Panc1 (cell line): ENCODE measurements around the gene POLR3H. TPM values are rescaled to one million over a fixed set of nuclear protein-coding genes. Genes with fewer than 3 reads are reported as not detected.
A peak's percentile ranks its signal among the peaks of the same experiment; 100 is the strongest.

Source experiments
- ATAC-seq: fragments of 200-7000 bp; cut with Tn5 transposase; 2 replicates; pipeline ENCODE4 v1.9.1; 2020; ENCODE audit warnings: mild to moderate bottlenecking, moderate library complexity
- BruUV-seq: library from RNA; stranded (reverse); fragments of 400-500 nt; replicated peaks from 2 replicates; lab custom pipeline; 2021; lab: Mats Ljungman, UMichigan
- CTCF ChIA-PET: fragments of 300-600 bp; sonication (Branson Sonifier 250); formaldehyde crosslinking; loops from one replicate; lab custom pipeline; 2022; ENCODE audit warnings: antibody characterized with exemption; lab: Charles Lee
- POLR2A ChIA-PET: fragments of 300-600 bp; sonication (Branson Sonifier 250); formaldehyde crosslinking; loops from one replicate; lab custom pipeline; 2022; ENCODE audit warnings: antibody characterized with exemption; lab: Charles Lee
- DNase-seq: peaks from one replicate; pipeline ENCODE4 v3.0.0-alpha.2; 2010; ENCODE audit warnings: low read depth, low spot score
- H3K27ac ChIP-seq: 2 replicates; pipeline ENCODE4 v1.5.1; 2011; ENCODE audit warnings: mild to moderate bottlenecking, low read length, inconsistent platforms
- H3K27me3 ChIP-seq: fragments of 200-500 bp; sonication (Bioruptor generic); 2 replicates; pipeline ENCODE4 v1.6.0; 2014; ENCODE audit warnings: low read length, inconsistent platforms; ENCODE audit not compliant: control insufficient read depth, insufficient read depth
- H3K36me3 ChIP-seq: fragments of 200-500 bp; sonication (Bioruptor generic); 2 replicates; pipeline ENCODE4 v1.5.1; 2014; ENCODE audit warnings: inconsistent platforms, mild to moderate bottlenecking, low read length, moderate library complexity; ENCODE audit not compliant: control insufficient read depth, insufficient read depth
- H3K4me1 ChIP-seq: 2 replicates; pipeline ENCODE4 v1.5.1; 2011; ENCODE audit warnings: inconsistent platforms, mild to moderate bottlenecking, low read length, moderate library complexity; ENCODE audit not compliant: control insufficient read depth, insufficient read depth
- H3K4me3 ChIP-seq, 2 experiments: 2 replicates each; pipeline ENCODE4 v1.5.1; 2011 to 2012; ENCODE audit warnings: low read depth in 2 of 2, low read length in 2 of 2, mild to moderate bottlenecking in 2 of 2, inconsistent platforms in 1 of 2, moderate library complexity in 1 of 2
- H3K9me3 ChIP-seq: fragments of 200-500 bp; sonication (Bioruptor generic); 2 replicates; pipeline ENCODE4 v1.5.1; 2014; ENCODE audit warnings: low read depth, mild to moderate bottlenecking, inconsistent platforms, low read length, moderate library complexity; ENCODE audit not compliant: control insufficient read depth, insufficient read depth
- CTCF ChIP-seq: fragments of 450-650 bp; IDR thresholded peaks from 2 replicates; pipeline ENCODE4 v1.5.1; 2017; ENCODE audit warnings: mild to moderate bottlenecking
- POLR2AphosphoS5 ChIP-seq: IDR thresholded peaks from 2 replicates; pipeline ENCODE4 v1.6.1; 2012; ENCODE audit warnings: mild to moderate bottlenecking, low read depth, low read length, moderate library complexity
- REST ChIP-seq, 2 experiments: IDR thresholded peaks; 2 replicates each; pipeline ENCODE4 v1.6.1; 2011 to 2012; ENCODE audit warnings: low read depth in 2 of 2, control low read depth in 1 of 2, low read length in 1 of 2, mild to moderate bottlenecking in 1 of 2, moderate library complexity in 1 of 2; ENCODE audit not compliant: insufficient read depth in 1 of 2
- SIN3A ChIP-seq: IDR thresholded peaks from 2 replicates; pipeline ENCODE4 v1.6.1; 2012; ENCODE audit warnings: low read depth, mild to moderate bottlenecking, low read length, moderate library complexity, borderline replicate concordance; ENCODE audit not compliant: insufficient read depth
- TCF7L2 ChIP-seq: IDR thresholded peaks from 2 replicates; pipeline ENCODE4 v1.6.1; 2011; ENCODE audit warnings: mild to moderate bottlenecking, low read depth, low read length, inconsistent platforms
- in situ Hi-C: cut with HindIII; loops from 2 replicates; pipeline ENCODE4 v1.10.0; 2016; ENCODE audit warnings: low sequenced_read_pairs, low pct_unique_long_range_greater_than_20kb
- intact Hi-C: fragments of 100-400 bp; cut with micrococcal nuclease; formaldehyde crosslinking; loops from one replicate; pipeline ENCODE4 v1.10.0; 2022; ENCODE audit not compliant: unreplicated experiment
- total RNA-seq: library from RNA; stranded (reverse); gene quantifications from one replicate; pipeline ENCODE4 v1.2.1, GENCODE V29; 2021; ENCODE audit not compliant: unreplicated experiment

Gene POLR3H
- total RNA-seq, 1 experiment from 2014 or later = 46.6 TPM

- Histone ChIP-seq H3K4me3 (no peak overlapping the region), H3K27me3 (no peaks in the 10 kb centered on the region), H3K4me1 (no peaks in the 10 kb centered on the region), H3K9me3 (no peaks in the 10 kb centered on the region), H3K36me3 (no peaks in the 10 kb centered on the region; the same call in 1 of the 2 replicates), H3K27ac (no peak overlapping the region)
- TF ChIP-seq REST (IDR thresholded peaks at IDR 0.05; ENCODE audit: insufficient read depth in 1 of 2, low read depth in 2 of 2, low read length in 1 of 2) = no peak
- no peak for TF ChIP-seq POLR2AphosphoS5
- no peak for TF ChIP-seq SIN3A
- TF ChIP-seq TCF7L2 = no peak
- TF ChIP-seq CTCF = peak; percentile 88
- DNase-seq (no peak), ATAC-seq (peak; percentile 67)
- ChIA-PET POLR2A (no interaction called here), CTCF (no interaction called here)
- in situ Hi-C loops (no loop called here), intact Hi-C loops (no loop called here)
- no TSS peak for BruUV-seq
These were observed 11.1 kb downstream of the POLR3H start for GRCh38 chr22:41532908-41533825.

- H3K9me3 ChIP-seq = no peaks in the 10 kb centered on the region
- ChIA-PET POLR2A (no interaction called here), CTCF (no interaction called here)
- peaks cover 8% of the 10 kb centered on the region for H3K4me1 ChIP-seq
- DNase-seq (no peak), ATAC-seq (no peak)
- no peak overlapping the region for H3K27ac ChIP-seq
- no peak overlapping the region for H3K4me3 ChIP-seq
- intact Hi-C loops (no loop called here), in situ Hi-C loops (no loop called here)
- H3K27me3 ChIP-seq = no peaks in the 10 kb centered on the region
- no peak for TF ChIP-seq REST (IDR thresholded peaks at IDR 0.05; ENCODE audit: insufficient read depth in 1 of 2, low read depth in 2 of 2, low read length in 1 of 2)
- no peak for TF ChIP-seq SIN3A
- TF ChIP-seq TCF7L2 = no peak
- TF ChIP-seq POLR2AphosphoS5 = no peak
- TF ChIP-seq CTCF = no peak
- H3K36me3 ChIP-seq = no peaks in the 10 kb centered on the region; the same call in 1 of the 2 replicates
- no TSS peak for BruUV-seq
These were observed 12.4 kb downstream of the POLR3H start for GRCh38 chr22:41531715-41532477.
